Stimulated activated naive CD8-positive, alpha-beta T cell treated with anti-CD3 and anti-CD28 coated beads, Interleukin-15, Interleukin-2, amounts not matched to agents 100 ng/mL and 50 ng/mL, for 24 hours (primary cell): ENCODE data around the gene ADAT2.
"Not testable (repeated sequence)": the region's sequence is repeated elsewhere in the genome, so short reads cannot be mapped to it uniquely, and the experiment has no call there.

ENCODE experiments used
- H3K27ac Mint-ChIP-seq: one replicate; pipeline ENCODE4 v1.8.0; 2021; ENCODE audit warnings: mild to moderate bottlenecking, mixed read lengths
- H3K27me3 Mint-ChIP-seq: one replicate; pipeline ENCODE4 v1.8.0; 2021; ENCODE audit warnings: mixed read lengths
- H3K36me3 Mint-ChIP-seq: one replicate; pipeline ENCODE4 v1.8.0; 2021; ENCODE audit warnings: low read depth, mixed read lengths
- H3K4me1 Mint-ChIP-seq: one replicate; pipeline ENCODE4 v1.8.0; 2021; ENCODE audit warnings: low read depth, mixed read lengths
- H3K4me3 Mint-ChIP-seq: one replicate; pipeline ENCODE4 v1.8.0; 2021; ENCODE audit warnings: mild to moderate bottlenecking, mixed read lengths
- H3K9me3 Mint-ChIP-seq: one replicate; pipeline ENCODE4 v1.8.0; 2021; ENCODE audit warnings: mixed read lengths

ADAT2 gene

GRCh38 chr6:143451531-143451930, 1.0 kb upstream of the ADAT2 start:
- Mint-ChIP-seq H3K27me3 (no peaks in the 10 kb centered on the region), H3K36me3 (peaks cover 33% of the 10 kb centered on the region), H3K27ac (peak overlapping the region; percentile 98), H3K4me3 (peak overlapping the region; percentile 99), H3K9me3 (no peaks in the 10 kb centered on the region), H3K4me1 (peaks cover 59% of the 10 kb centered on the region)

- Mint-ChIP-seq H3K27ac (peak overlapping the region; percentile 98), H3K27me3 (no peaks in the 10 kb centered on the region), H3K4me1 (peaks cover 57% of the 10 kb centered on the region), H3K36me3 (peaks cover 35% of the 10 kb centered on the region), H3K9me3 (no peaks in the 10 kb centered on the region), H3K4me3 (peak overlapping the region; percentile 99)
Measured at GRCh38 chr6:143449714-143450452, 612 bp downstream of the ADAT2 start.

GRCh38 chr6:143449082-143449713, 1.3 kb downstream of the ADAT2 start:
- Mint-ChIP-seq H3K27ac (peak overlapping the region; percentile 98), H3K4me1 (peaks cover 50% of the 10 kb centered on the region), H3K36me3 (peaks cover 35% of the 10 kb centered on the region), H3K9me3 (no peaks in the 10 kb centered on the region), H3K4me3 (peak overlapping the region; percentile 99), H3K27me3 (no peaks in the 10 kb centered on the region)

DNA sequence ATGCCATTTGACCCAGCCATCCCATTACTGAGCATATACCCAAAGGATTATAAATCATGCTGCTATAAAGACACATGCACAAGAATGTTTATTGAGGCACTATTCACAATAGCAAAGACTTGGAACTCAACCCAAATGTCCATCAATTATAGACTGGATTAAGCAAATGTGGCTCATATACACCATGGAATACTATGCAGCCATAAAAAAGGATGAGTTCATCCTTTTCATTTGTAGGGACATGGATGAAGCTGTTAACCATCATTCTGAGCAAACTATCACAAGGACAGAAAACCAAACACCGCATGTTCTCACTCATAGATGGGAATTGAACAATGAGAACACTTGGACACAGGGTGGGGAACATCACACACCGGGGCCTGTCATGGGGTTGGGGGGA, 2.6 kb downstream of the ADAT2 start:
- Mint-ChIP-seq H3K4me1 (peaks cover 51% of the 10 kb centered on the region), H3K36me3 (peaks cover 42% of the 10 kb centered on the region), H3K4me3 (peak overlapping the region; percentile 48)
- H3K9me3 Mint-ChIP-seq, H3K27ac Mint-ChIP-seq, H3K27me3 Mint-ChIP-seq: not testable (repeated sequence)

GRCh38 chr6:143443096-143443495, 7.4 kb downstream of the ADAT2 start:
- H3K4me3 Mint-ChIP-seq: no peak overlapping the region
- no peaks in the 10 kb centered on the region for H3K27me3 Mint-ChIP-seq
- H3K4me1 Mint-ChIP-seq: peaks cover 52% of the 10 kb centered on the region
- no peaks in the 10 kb centered on the region for H3K9me3 Mint-ChIP-seq
- H3K36me3 Mint-ChIP-seq: peaks cover 71% of the 10 kb centered on the region
- H3K27ac Mint-ChIP-seq: peak overlapping the region; percentile 75

- H3K4me1 Mint-ChIP-seq: peaks cover 41% of the 10 kb centered on the region
- H3K36me3 Mint-ChIP-seq: peaks cover 76% of the 10 kb centered on the region
- no peaks in the 10 kb centered on the region for H3K9me3 Mint-ChIP-seq
- H3K4me3 Mint-ChIP-seq: peak overlapping the region; percentile 51
- peak overlapping the region; percentile 84 for H3K27ac Mint-ChIP-seq
- no peaks in the 10 kb centered on the region for H3K27me3 Mint-ChIP-seq
Measured at GRCh38 chr6:143441680-143442545, 8.6 kb downstream of the ADAT2 start.

GRCh38 chr6:143441010-143441409, 9.5 kb downstream of the ADAT2 start:
- Mint-ChIP-seq H3K36me3 (peaks cover 81% of the 10 kb centered on the region), H3K4me1 (peaks cover 35% of the 10 kb centered on the region), H3K4me3 (peak overlapping the region; percentile 51), H3K27me3 (no peaks in the 10 kb centered on the region), H3K9me3 (no peaks in the 10 kb centered on the region), H3K27ac (peak overlapping the region; percentile 84)

DNA sequence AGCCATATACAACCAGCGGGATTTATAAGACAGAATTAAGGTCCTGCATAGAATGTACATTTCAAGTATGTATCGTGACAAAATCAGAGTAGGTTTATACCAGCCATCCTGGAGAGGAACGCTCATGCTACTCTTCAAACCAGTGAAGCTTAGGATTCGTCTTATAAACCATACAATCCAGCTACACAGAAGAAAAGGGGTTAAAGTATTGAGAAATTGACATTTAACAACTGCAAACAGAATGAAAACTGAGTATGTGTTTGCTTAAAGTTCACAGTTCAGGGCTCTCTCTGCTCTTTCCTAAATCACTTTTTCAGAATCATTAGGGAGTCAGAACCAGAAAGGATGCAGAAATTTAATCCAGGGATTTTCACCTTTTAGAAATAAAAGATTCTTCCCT, 17.9 kb downstream of the ADAT2 start:
- peaks cover 50% of the 10 kb centered on the region for H3K36me3 Mint-ChIP-seq
- H3K9me3 Mint-ChIP-seq: no peaks in the 10 kb centered on the region
- H3K4me3 Mint-ChIP-seq: no peak overlapping the region
- no peaks in the 10 kb centered on the region for H3K27me3 Mint-ChIP-seq
- no peaks in the 10 kb centered on the region for H3K4me1 Mint-ChIP-seq
- H3K27ac Mint-ChIP-seq: no peak overlapping the region

DNA sequence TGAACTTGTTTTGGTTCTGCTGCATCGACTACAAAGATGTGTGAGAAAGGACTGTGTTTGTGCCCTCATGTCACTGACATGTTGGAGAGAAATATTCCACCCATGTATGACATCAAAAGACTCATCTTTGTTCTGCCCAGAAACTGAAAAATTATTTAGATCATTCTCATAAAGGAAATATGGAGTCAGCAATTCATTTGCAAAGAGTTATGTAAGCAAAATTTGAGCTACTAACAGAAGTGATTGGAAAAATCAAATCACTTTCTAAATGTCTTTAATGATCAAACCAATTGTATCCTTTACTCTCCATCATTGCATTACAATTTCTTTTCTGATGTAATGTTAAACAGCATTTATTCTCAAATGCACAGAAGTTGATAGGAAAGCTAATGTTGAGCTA, 19.3 kb downstream of the ADAT2 start:
- Mint-ChIP-seq H3K27me3 (no peaks in the 10 kb centered on the region), H3K27ac (no peak overlapping the region), H3K36me3 (peaks cover 48% of the 10 kb centered on the region), H3K9me3 (no peaks in the 10 kb centered on the region), H3K4me1 (no peaks in the 10 kb centered on the region), H3K4me3 (no peak overlapping the region)

DNA sequence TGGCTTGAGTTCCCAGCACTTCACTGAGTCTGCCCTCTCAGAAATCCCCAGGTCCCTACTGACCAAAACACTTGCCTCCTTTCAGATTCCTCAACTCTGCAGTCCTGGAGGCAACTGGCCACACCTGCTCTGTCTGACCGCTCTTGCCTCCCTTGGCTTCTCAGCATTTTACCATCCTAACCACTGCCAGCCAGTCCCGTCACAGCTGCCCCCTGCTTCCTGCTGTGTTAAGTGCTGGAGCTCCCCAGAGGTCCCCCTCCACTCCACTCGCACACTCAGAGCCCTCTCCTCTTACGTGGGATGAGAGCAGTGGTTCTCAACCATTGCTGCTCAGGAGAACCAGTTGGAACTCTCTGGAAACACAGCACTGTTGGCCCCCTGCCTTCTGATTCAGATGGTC, 20.5 kb downstream of the ADAT2 start:
- Mint-ChIP-seq H3K27me3 (no peaks in the 10 kb centered on the region), H3K36me3 (peaks cover 41% of the 10 kb centered on the region), H3K4me1 (no peaks in the 10 kb centered on the region), H3K4me3 (no peak overlapping the region), H3K27ac (no peak overlapping the region), H3K9me3 (no peaks in the 10 kb centered on the region)

GRCh38 chr6:143427109-143427817, 23.2 kb downstream of the ADAT2 start:
- Mint-ChIP-seq H3K9me3 (no peaks in the 10 kb centered on the region), H3K4me1 (no peaks in the 10 kb centered on the region), H3K27me3 (no peaks in the 10 kb centered on the region), H3K27ac (no peak overlapping the region), H3K4me3 (no peak overlapping the region), H3K36me3 (peaks cover 39% of the 10 kb centered on the region)

- no peaks in the 10 kb centered on the region for H3K9me3 Mint-ChIP-seq
- no peaks in the 10 kb centered on the region for H3K27me3 Mint-ChIP-seq
- H3K27ac Mint-ChIP-seq: no peak overlapping the region
- H3K36me3 Mint-ChIP-seq: peaks cover 31% of the 10 kb centered on the region
- no peaks in the 10 kb centered on the region for H3K4me1 Mint-ChIP-seq
- no peak overlapping the region for H3K4me3 Mint-ChIP-seq
Measured at GRCh38 chr6:143426026-143426425, 24.5 kb downstream of the ADAT2 start.

DNA sequence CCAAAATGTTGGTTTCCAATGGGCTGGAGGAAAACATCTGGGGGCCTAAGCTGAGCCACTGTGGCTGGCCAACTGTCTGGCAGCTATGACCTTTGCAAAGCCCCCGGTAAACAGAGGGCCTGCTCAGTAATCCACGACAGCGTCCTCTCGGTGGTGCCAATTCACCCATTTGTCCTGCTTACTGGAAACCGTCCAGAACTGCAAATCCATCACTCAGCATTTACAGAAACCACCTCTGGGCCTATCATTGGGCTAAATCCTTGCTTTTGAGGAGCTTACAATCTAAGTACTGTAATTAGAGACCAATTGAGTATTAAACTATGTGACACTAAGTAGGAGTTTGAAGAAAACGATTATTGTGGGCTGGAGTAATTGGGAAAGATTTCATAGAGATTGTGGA, 31.0 kb downstream of the ADAT2 start:
- no peaks in the 10 kb centered on the region for H3K27me3 Mint-ChIP-seq
- H3K36me3 Mint-ChIP-seq: peaks cover 16% of the 10 kb centered on the region
- H3K4me3 Mint-ChIP-seq: no peak overlapping the region
- no peaks in the 10 kb centered on the region for H3K4me1 Mint-ChIP-seq
- H3K9me3 Mint-ChIP-seq: no peaks in the 10 kb centered on the region
- no peak overlapping the region for H3K27ac Mint-ChIP-seq

- Mint-ChIP-seq H3K27ac (no peak overlapping the region), H3K27me3 (no peaks in the 10 kb centered on the region), H3K4me1 (no peaks in the 10 kb centered on the region), H3K36me3 (peaks cover 15% of the 10 kb centered on the region), H3K9me3 (peaks cover 3% of the 10 kb centered on the region), H3K4me3 (no peak overlapping the region)
Measured at GRCh38 chr6:143414769-143415168, 35.7 kb downstream of the ADAT2 start.
